NCI-H1417 treated with DMSO at 0.1 percent for 48 hours (cell line): Measurements from ENCODE around the gene SULT1B1.

Source experiments
- DNase-seq: peaks from one replicate; lab custom pipeline; 2025; lab: John Stamatoyannopoulos, UW

SULT1B1 gene

DNA sequence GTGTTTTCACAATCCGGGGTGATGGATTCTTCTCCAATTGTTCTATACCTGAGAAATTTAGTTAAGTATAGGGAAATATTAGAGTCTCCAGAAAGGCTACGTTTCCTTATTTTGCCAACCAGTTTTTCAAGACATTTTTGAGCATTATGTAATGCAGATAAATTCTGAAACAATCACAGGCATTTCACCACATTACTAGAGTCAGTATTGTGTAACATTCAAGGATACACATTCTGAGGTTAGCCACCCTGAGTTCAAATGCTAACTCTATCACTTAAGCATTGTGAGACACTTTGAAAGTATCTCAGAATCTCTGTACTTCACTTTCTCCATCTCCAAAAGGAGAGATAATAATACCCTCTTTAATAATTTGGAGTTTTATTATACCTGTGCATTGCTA lies 10.6 kb downstream of the SULT1B1 start:
- no peak for DNase-seq

- no peak for DNase-seq
Measured at GRCh38 chr4:69748173-69748572, 12.2 kb downstream of the SULT1B1 start.

DNA sequence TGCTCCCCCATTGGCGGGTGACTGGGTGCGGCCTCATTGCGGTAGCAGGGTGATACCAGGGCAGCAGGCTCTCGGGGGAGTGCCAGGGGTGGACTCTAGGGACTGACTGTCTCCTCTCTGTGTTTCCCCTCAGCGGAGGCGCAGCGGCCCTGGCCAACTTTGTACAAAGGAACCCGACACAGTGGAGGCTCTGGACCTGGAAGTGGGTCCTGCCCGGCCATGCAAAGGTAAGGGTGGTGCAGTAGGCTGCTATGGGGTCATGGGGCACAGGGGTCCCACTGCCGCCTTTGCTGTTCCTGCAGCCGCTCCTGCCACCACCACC lies 16.3 kb downstream of the SULT1B1 start:
- no peak for DNase-seq

DNA sequence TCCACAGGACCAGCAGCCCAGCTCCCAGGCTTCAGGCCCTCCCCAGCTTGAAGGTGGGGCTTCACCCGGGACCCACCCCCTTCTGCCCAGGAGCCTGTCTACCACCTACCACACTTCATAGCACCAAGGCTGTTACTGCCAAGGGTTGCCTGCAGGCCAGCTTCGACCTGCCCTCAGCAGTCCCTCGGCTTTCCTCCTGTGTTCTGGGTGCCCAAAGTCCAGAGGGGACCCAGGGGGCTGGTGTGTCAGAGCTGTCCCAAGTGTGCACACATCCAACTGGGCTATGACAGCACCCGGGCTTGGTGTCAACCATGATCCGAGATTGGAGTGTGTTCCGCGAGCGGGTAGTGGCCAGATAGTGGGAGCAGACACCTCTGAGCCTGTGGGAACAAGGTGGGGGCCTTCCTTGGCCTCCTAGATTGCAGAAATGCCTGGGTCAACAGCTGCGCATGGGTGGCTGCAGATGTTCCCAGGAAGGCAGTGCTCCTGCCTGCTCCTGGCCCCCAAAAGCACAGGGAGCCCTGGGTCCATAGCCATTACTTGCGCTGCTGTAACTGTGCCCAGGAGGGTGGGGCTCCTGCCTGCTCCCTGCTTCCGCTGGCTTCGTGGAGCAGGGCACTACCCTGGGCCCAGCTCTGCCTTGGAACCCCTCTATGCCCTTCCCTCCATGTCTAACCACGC lies 16.8 kb downstream of the SULT1B1 start:
- DNase-seq, result no peak

- no peak for DNase-seq
Measured at GRCh38 chr4:69742596-69742995, 17.8 kb downstream of the SULT1B1 start.

GRCh38 chr4:69738872-69739271 lies 21.5 kb downstream of the SULT1B1 start:
- no peak for DNase-seq

- DNase-seq, result no peak
Measured at GRCh38 chr4:69735119-69735518, 25.3 kb downstream of the SULT1B1 start.

GRCh38 chr4:69731847-69732246 lies 28.6 kb downstream of the SULT1B1 start:
- no peak for DNase-seq

GRCh38 chr4:69731241-69731640 lies 29.2 kb downstream of the SULT1B1 start:
- DNase-seq, result no peak

GRCh38 chr4:69730002-69730401 lies 30.4 kb downstream of the SULT1B1 start:
- DNase-seq, result no peak

DNA sequence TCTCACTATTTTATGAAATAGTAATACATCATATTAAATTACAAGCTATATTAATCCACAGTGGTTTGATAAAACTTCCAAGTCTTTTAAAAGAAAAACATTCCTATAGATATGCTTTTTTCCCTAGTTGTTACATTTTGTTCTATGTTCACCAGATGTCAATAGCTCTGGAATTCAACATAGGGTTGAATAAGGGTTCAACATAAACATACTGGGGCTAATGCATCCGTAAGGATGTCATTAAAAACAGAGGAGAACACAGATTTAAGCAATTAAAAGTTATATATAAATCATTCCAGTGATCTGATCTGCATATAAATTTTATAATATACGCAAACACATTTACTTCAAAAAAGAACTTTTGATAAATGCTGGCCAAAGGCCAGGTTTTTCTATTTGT lies 32.5 kb downstream of the SULT1B1 start:
- DNase-seq, result no peak

- DNase-seq, result no peak
Measured at GRCh38 chr4:69727426-69727825, 33.0 kb downstream of the SULT1B1 start.

- no peak for DNase-seq
Measured at GRCh38 chr4:69726971-69727370, 33.4 kb downstream of the SULT1B1 start.

DNA sequence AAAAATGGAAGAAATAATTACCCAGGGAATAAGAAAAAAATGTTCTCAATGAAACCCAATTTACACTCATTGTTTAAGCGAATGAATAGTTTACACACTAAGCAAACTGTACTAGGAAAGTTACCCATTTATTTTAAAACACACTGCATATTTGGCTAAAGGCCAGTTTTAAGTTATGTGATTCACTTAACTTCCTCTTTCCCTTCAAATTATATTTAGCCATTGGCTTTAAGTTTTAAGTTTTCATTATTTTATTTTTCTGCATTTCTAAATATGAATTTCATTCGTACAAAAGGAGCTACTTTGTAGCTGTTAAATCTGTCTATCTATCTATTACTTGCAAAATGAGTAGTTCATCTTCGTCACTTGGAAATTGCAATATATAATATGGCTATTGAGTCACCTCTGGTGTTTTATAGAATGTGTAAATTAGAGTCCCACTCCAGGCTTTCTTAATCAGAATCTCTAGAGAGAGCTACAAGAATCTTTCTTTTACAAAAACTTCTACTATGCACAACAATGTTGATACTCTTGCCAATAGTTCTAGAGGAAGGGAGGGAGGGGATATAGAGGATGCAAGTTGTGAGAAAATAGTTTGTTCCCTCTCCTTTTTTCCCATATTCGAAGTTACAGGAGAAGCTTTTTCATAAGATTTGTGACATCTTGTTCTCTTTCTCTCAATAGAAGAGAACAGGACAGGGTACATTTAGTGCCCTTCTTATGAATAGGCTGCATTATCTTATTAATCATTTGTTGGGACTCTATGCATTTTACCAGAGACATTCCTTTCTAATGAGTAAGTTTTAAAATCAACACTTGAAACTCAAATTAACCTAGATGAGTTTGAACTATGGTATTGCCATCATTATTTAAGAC lies 41.8 kb downstream of the SULT1B1 start:
- no peak for DNase-seq

DNA sequence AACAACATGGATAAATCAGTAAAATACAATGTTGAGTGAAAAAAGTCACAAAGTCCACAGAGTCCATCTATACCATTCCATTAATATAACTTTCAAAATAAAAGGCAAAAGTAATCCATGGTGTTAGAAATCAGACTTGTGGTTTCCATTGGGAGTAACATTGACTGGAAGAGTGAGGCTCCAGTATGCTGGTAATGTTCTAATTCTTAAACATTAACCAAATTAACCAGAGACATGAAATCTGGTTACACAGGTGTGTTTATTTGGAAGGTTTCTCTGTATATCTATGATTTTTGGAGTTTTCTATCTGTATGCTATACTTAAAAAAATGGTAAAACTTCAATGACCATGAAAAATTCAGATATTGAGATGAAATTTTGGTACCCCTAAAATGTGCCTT lies 42.6 kb downstream of the SULT1B1 start:
- DNase-seq, result no peak

DNA sequence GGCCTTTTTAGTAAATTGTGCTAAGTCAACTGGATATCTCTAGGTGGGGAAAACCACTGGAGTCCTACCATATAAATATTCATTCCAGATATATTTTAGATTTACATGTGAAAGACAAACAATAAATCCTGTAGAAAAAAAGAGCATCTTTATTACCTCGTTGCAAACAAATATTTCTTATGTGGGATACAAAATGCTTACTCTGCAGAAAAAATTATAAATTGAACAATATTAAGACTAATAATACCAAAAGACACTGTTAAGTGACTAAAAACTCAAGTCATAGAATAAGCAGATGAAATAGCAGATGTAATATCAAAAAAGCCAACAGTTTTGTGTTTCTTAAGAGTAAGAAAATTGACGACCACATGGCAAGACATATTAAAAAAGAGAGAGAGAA lies 43.8 kb downstream of the SULT1B1 start:
- no peak for DNase-seq

- no peak for DNase-seq
Measured at GRCh38 chr4:69714086-69714485, 46.3 kb downstream of the SULT1B1 start.

DNA sequence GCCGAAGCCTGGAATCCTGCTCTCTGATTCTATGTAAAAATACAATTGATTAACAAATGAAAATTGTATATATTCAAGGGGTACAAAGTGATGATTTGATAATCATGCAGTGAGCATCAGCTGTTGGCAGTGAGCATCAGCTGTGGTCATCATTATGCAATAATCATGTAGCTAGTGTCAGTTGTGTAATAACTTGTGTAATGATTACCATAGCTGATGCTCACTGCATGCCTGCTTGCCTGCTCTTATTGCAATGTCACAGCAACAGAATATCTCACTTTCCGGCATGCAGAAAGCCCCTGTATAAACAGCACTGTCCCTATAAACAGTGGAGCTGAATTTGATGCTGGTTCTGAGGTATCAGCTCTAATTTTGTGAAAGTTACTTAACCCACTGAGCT lies 46.8 kb downstream of the SULT1B1 start:
- no peak for DNase-seq

DNA sequence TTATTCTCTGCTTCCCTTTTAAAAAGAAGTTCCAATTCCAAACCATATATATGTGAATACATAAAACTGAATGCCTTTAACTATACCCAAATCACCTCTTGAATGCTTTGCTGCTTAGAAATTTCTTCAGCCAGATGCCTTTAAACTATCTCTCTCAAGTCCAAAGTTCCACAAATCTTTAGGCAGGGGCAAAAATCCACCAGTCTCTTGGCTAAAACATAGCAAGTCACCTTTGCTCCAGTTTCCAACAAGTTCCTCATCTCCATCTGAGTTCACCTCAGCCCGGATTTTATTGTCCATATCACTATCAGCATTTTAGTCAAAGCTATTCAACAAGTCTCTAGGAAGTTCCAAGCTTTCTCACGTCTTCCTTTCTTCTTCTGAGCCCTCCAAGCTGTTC lies 49.8 kb downstream of the SULT1B1 start:
- DNase-seq, result no peak

GRCh38 chr4:69708211-69708610 lies 52.2 kb downstream of the SULT1B1 start:
- no peak for DNase-seq

GRCh38 chr4:69707807-69708206 lies 52.6 kb downstream of the SULT1B1 start:
- no peak for DNase-seq

DNA sequence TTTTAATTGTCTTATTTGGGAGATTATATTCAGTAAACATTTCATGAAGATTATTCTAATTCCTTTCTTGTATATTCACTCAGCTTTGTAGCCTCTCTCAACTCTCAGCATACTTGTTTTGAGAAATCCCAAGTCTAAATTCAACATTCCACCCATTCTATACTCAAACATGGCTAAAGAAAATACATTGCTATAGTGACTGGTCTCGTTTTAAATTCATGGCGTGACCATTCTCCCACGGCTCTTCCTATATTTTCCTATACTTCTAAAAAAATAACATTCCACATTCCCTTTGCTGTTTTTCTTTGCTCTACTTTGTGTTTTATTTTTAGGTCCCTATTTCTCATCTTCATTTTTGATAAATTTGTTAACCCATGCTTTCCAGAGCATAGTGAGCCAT lies 58.2 kb downstream of the SULT1B1 start:
- DNase-seq, result no peak

DNA sequence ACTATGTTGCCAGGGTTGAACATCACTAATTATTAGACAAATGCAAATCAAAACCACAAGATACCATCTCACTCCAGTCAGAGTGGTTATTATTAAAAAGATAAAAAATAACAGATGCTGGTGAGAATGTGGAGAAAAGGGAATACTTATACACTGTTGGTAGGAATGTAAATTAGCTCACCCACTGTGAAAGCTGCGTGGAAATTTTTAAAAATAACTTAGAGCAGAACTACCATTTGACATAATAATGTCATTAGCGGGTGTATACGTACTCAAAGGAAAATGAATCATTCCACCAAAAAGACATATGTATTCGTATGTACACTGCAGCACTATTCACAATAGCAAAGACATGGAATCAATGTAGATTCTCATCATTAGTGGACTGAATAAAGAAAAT lies 58.7 kb downstream of the SULT1B1 start:
- no peak for DNase-seq
